Activated CD4-positive, alpha-beta T cell treated with anti-CD3 and anti-CD28 coated beads, Interleukin-2, amount 10 ng/mL, durations not matched to agents 24 days and 14 days (primary cell): ENCODE measurements around the gene RALA. TPM values are rescaled to one million over a fixed set of nuclear protein-coding genes. Genes with fewer than 3 reads are reported as not detected.
A peak's percentile ranks its signal among the peaks of the same experiment; 100 is the strongest.

Experiments
- DNase-seq: peaks from one replicate; pipeline ENCODE4 v3.0.0; 2022
- H3K27ac Mint-ChIP-seq: one replicate; pipeline ENCODE4 v1.8.0; 2022; ENCODE audit warnings: mild to moderate bottlenecking, mixed read lengths
- H3K27me3 Mint-ChIP-seq: one replicate; pipeline ENCODE4 v1.8.0; 2022; ENCODE audit warnings: mixed read lengths
- H3K36me3 Mint-ChIP-seq: one replicate; pipeline ENCODE4 v1.8.0; 2022; ENCODE audit warnings: low read depth, mild to moderate bottlenecking, mixed read lengths
- H3K4me1 Mint-ChIP-seq: one replicate; pipeline ENCODE4 v1.8.0; 2021; ENCODE audit warnings: mixed read lengths
- H3K4me3 Mint-ChIP-seq: one replicate; pipeline ENCODE4 v1.8.0; 2022; ENCODE audit warnings: mild to moderate bottlenecking, moderate library complexity, mixed read lengths
- H3K9me3 Mint-ChIP-seq: one replicate; pipeline ENCODE4 v1.8.0; 2021; ENCODE audit warnings: mixed read lengths
- intact Hi-C: fragments of 100-400 bp; cut with micrococcal nuclease; formaldehyde crosslinking; loops from one replicate; pipeline ENCODE4 v1.15.1; 2023
- total RNA-seq: library from RNA; stranded (reverse); gene quantifications from 2 replicates; pipeline ENCODE4 v1.2.3, GENCODE V29; 2022

RALA gene
- total RNA-seq, 1 donor from 2014 or later = 37.0 TPM

DNA sequence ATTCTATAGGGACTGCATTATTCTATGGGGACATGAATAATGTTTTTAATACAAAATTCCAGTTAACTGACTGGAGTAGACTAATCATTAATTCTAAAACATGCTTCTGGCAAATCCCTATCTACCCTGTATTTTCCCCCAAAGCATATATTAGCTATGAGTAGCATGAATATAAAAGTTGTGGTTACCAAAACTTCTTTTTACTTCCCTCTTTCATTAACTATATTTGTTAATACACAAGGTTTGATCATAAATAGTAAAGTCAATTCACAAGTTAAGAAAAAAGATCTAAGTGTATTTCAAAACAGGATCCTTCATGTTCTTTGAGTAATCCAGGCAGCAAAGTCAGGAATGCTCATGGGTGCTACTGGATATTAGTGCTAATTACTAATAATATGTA is 2.9 kb upstream of the RALA start:
- H3K36me3 Mint-ChIP-seq = peaks cover 14% of the 10 kb centered on the region
- no peak overlapping the region for H3K27ac Mint-ChIP-seq
- peaks cover 15% of the 10 kb centered on the region for H3K27me3 Mint-ChIP-seq
- intact Hi-C loops = loop anchor here (5.0 to 10.0 kb wide), 2 partner anchors 74 to 512 kb away; partner anchors contain the start of gene MPLKIP
- H3K4me3 Mint-ChIP-seq = no peak overlapping the region
- peaks cover 3% of the 10 kb centered on the region for H3K9me3 Mint-ChIP-seq
- DNase-seq = no peak
- H3K4me1 Mint-ChIP-seq = peaks cover 22% of the 10 kb centered on the region

DNA sequence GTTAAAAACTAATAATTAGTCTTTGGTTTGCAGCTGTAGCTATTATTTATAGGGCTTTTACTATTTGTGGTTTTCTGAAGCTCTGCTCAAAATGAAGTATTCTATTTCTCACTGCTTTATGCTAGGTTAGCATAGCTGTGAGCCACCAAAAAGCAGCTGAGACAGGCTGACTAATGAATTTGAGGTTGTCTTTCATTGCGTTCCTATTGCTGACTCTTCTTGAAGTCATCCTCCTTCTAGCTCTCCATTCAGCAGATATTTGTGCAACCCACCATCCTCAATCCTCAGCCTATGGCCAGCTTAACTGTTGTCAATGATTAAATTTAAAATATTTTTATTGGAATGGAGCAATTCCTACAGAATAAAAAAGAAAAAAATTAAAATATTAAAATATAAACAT is 2.1 kb upstream of the RALA start:
- H3K27me3 Mint-ChIP-seq = peaks cover 7% of the 10 kb centered on the region
- peaks cover 25% of the 10 kb centered on the region for H3K4me1 Mint-ChIP-seq
- no peaks in the 10 kb centered on the region for H3K9me3 Mint-ChIP-seq
- H3K4me3 Mint-ChIP-seq = no peak overlapping the region
- no peak overlapping the region for H3K27ac Mint-ChIP-seq
- no peak for DNase-seq
- H3K36me3 Mint-ChIP-seq = peaks cover 14% of the 10 kb centered on the region
- intact Hi-C loops = loop anchor here (5.0 to 10.0 kb wide), 2 partner anchors 74 to 511 kb away; partner anchors contain the start of gene MPLKIP

DNA sequence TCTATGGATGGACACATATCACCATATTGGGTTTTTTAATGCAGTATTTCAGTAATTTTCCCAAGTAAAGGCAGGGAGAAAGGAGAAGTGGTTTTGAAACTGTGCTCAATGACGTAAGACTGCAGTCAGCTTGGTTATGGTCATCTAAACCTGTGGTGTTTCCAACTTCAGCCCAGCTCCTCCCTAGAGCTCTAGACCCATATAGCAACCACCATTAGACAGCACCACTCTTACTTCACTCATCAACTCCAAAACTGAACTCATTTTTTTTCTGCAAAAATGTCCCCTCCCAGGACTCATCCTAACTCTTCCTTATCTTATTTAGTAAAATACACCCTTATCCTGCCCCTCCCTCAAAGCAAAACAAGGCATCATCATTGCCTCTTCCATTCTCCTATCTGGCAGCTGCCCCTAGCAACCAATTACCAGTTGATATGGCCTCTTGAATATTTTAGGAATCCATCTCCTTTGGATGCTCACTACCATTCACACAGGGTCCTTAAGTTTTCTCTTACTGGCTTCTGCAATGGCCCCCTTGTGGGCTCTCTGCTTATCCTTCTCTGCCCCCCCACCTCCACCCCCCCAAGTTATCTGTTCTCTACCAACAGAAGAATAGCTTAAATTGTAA is 1.5 kb upstream of the RALA start:
- Mint-ChIP-seq H3K9me3 (no peaks in the 10 kb centered on the region), H3K36me3 (peaks cover 14% of the 10 kb centered on the region), H3K4me1 (peaks cover 29% of the 10 kb centered on the region), H3K27me3 (peaks cover 3% of the 10 kb centered on the region), H3K27ac (peak overlapping the region; percentile 93), H3K4me3 (peak overlapping the region; percentile 99)
- no peak for DNase-seq
- intact Hi-C loops = loop anchor here (2.0 to 10.0 kb wide), 3 partner anchors 55 to 510 kb away; partner anchors contain the start of genes MPLKIP and YAE1

DNA sequence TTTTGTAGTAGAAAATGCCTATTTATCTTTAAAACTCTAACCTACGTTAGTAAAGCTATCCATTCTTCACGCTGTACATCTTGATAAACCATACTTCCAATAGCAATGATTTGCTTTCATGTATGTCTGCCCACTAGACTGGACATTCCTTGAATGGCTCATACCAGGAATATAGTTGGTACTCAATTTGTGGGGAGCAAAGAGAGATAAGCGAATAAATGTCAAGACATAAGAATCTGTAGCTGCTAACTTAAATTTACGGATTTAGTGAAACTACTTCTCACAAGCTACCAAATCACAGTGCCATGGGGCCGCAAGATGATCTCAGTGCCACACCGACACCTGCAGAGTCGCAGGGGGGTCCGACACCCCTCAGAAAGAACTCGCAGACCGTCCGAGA is 763 bp upstream of the RALA start:
- Mint-ChIP-seq H3K36me3 (peaks cover 14% of the 10 kb centered on the region), H3K27ac (peak overlapping the region; percentile 93), H3K27me3 (peaks cover 2% of the 10 kb centered on the region), H3K4me1 (peaks cover 29% of the 10 kb centered on the region), H3K9me3 (no peaks in the 10 kb centered on the region), H3K4me3 (peak overlapping the region; percentile 99)
- intact Hi-C loops = loop anchor here (1.0 to 10.0 kb wide), 6 partner anchors 33 to 510 kb away; partner anchors contain the start of genes MPLKIP and YAE1
- DNase-seq = no peak

DNA sequence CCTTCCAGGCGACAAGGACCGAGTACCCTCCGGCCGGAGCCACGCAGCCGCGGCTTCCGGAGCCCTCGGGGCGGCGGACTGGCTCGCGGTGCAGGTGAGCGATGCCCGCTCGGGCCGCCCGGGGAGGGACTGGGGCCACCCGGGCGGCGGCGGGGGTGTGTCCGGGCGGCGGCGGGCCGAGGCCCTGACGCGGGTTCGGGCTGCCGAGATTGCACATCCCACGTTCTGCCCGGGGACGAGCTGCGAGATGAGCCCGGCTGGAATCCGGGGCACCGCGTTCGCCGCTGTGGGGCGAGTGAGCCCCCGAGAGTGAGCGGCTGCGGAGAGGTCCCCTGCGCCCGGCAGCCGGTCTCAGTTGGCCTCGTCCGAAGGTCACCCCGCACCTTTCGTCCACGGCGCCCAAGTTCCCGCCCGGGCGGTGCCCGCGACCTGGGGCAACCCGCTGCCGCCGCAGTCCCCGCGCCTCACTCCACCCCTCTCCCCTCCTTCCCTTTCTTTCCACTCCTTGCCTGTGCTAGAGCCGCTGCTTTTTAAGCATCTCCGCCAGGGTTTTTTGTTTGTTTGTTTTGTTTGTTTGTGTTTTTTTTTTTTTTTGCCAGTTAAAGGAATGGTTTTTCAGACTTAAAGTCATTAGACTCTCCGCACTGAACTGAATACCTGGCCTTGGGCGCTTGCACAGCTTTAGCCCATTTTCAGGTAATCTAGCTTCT is 515 bp downstream of the RALA start:
- peaks cover 36% of the 10 kb centered on the region for H3K4me1 Mint-ChIP-seq
- H3K27ac Mint-ChIP-seq = peak overlapping the region; percentile 95
- H3K27me3 Mint-ChIP-seq = no peaks in the 10 kb centered on the region
- no peaks in the 10 kb centered on the region for H3K9me3 Mint-ChIP-seq
- DNase-seq = no peak
- peaks cover 19% of the 10 kb centered on the region for H3K36me3 Mint-ChIP-seq
- intact Hi-C loops = loop anchor here (1.0 to 10.0 kb wide), 6 partner anchors 35 to 508 kb away; partner anchors contain the start of genes MPLKIP and YAE1
- peak overlapping the region; percentile 99 for H3K4me3 Mint-ChIP-seq

DNA sequence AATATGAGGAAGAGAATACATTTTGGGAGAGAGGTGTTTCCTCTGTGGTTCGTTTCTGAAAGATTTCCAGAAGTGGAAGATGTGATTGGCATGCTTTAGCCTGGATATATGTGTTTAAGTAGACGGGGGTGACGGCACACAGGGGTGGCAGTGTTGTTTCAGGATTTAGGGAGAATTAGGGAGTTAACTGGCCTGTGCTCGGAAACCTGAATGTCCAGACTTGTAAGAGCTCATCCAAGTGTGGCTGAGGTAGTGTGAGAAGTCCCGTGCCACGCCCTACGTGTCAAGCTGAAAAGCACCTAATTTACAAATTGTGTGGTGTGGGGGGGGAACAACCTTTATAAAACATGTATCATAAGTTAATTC is 1.1 kb downstream of the RALA start:
- H3K4me3 Mint-ChIP-seq = peak overlapping the region; percentile 99
- peaks cover 21% of the 10 kb centered on the region for H3K36me3 Mint-ChIP-seq
- no peaks in the 10 kb centered on the region for H3K27me3 Mint-ChIP-seq
- H3K4me1 Mint-ChIP-seq = peaks cover 36% of the 10 kb centered on the region
- peak overlapping the region; percentile 95 for H3K27ac Mint-ChIP-seq
- no peaks in the 10 kb centered on the region for H3K9me3 Mint-ChIP-seq
- DNase-seq = no peak
- intact Hi-C loops = loop anchor here (5.0 to 10.0 kb wide), 2 partner anchors 70 to 508 kb away; partner anchors contain the start of gene MPLKIP

DNA sequence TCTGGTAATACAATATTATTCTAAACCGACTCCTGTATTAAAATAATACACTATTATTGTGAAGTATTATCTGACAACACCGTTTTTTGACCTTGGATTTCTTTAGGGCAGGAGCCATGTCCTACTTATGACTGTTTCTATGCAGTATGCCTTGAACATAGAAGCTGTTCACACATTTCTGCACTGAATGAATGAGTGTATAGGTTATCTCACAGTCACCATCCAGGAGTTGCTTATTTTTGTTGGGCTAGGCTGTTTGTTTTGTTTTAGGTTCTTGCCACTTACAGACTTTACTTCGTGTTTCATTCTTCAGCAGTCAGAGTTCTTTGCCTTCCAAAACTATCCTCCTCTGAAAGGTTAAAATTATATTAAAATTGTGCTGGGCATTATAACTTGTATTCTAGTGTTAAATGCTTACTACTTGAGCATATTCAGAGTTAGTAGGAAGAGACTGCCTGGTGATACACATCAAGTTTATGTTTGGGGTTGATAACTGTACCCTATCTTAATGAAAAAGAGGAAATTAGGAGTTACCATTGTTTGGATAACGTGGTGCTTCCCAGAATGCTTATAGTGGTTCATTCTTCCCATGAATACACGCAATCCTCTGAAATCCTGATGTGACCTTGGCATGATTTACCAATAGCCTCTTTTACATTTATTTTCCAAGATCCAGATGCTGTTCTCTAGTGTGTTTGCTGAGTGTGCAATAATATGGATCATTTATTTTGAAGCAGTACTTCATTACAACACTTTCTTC is 1.7 kb downstream of the RALA start:
- H3K9me3 Mint-ChIP-seq = no peaks in the 10 kb centered on the region
- peak overlapping the region; percentile 99 for H3K4me3 Mint-ChIP-seq
- intact Hi-C loops = loop anchor here (5.0 to 10.0 kb wide), 2 partner anchors 70 to 507 kb away; partner anchors contain the start of gene MPLKIP
- H3K27ac Mint-ChIP-seq = no peak overlapping the region
- H3K36me3 Mint-ChIP-seq = peaks cover 24% of the 10 kb centered on the region
- no peaks in the 10 kb centered on the region for H3K27me3 Mint-ChIP-seq
- no peak for DNase-seq
- peaks cover 36% of the 10 kb centered on the region for H3K4me1 Mint-ChIP-seq

DNA sequence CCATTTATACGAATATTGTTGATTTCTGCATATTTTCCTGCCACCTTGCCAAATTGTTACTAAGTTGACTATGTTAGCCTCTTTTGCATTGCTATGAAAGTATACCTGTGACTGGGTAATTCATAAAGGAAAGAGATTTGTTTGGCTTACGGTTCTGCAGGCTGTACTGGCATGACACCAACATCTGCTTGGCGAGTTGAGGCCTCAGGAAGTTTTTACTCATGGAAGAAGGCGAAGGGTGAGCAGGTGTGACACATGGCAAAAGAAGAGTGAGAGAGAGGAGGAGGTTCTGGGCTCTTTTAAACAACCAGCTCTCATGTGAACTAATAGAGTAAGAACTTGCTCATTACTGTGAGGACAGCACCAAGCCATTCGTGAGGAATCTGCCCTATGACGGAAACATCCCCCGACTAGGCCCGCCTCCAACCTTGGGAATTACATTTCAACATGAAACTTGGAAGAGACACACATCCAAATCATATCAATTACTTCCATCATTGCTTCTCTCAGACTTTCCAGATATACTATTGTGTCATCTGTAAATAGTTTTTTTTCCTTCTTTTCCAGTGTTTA is 8.4 kb downstream of the RALA start:
- intact Hi-C loops = no loop called here

DNA sequence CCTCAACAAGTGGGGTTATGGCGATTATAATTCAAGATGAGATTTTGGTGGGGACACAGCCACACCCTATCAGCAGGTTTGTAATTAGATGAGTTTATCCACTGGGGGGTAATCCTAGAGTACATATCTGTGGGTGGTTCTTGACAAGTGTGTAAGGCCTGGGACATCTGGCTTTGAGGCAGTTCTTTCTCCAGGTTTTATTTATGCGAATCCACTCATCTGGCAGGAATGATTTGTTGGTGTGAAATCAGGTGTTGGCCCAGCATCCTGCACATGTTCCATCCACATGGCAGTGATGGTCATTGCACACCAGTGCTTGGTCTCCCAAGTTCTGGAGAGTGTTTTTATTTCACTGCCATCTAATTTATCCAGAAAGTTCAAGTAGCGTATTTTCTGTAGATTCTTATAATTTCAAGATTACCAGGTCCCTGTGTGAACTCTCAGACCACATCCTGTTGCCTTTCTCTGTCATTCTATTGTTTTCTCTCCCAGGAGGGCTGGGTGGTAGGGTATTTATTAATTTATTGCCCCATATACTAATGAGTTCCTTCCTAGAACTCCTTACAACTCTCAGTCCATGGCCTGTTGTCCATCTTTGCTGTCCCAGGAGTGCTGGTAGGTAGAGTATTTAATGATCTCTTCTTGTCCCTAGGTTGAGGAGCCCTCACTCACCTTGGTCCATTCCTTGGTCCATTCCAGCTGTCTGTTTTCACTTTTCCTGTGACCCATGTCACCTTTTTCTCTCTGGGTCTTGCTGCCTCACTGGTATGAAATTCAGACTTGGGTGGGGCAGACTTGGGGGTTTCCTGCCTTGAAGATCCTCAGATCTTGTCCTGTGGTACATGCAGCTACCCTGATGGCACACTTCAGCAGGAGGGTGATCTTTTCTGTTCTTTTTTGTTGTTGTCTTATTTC is 10.4 kb downstream of the RALA start:
- peaks cover 56% of the 10 kb centered on the region for H3K4me1 Mint-ChIP-seq
- H3K4me3 Mint-ChIP-seq = peak overlapping the region; percentile 58
- DNase-seq = peak; percentile 72
- peaks cover 14% of the 10 kb centered on the region for H3K9me3 Mint-ChIP-seq
- peaks cover 65% of the 10 kb centered on the region for H3K36me3 Mint-ChIP-seq
- no peaks in the 10 kb centered on the region for H3K27me3 Mint-ChIP-seq
- intact Hi-C loops = no loop called here
- H3K27ac Mint-ChIP-seq = peak overlapping the region; percentile 77

More for the DNA sequence above, 8.4 kb downstream of the RALA start:
- Mint-ChIP-seq H3K4me3 (no peak overlapping the region), H3K27me3 (no peaks in the 10 kb centered on the region), H3K9me3 (peaks cover 14% of the 10 kb centered on the region), H3K27ac (no peak overlapping the region), H3K4me1 (peaks cover 52% of the 10 kb centered on the region), H3K36me3 (peaks cover 58% of the 10 kb centered on the region)
- no peak for DNase-seq

DNA sequence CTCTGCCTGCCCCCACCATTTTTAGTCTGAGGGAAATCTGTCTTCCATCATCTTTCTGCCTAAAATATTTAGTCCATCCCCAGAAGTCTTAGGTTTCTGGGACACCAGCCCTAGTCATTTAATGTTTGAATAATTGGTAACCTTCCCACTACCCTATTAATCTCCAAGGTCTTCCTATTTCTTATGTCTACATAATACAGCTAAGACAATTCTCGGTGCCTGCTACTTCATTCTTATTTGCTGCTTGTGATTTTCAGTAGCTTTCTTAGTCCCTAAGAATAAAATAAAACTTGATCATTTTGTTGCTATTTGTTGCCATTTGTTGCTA is 11.1 kb downstream of the RALA start:
- intact Hi-C loops = no loop called here
- Mint-ChIP-seq H3K27me3 (no peaks in the 10 kb centered on the region), H3K4me1 (peaks cover 59% of the 10 kb centered on the region), H3K36me3 (peaks cover 65% of the 10 kb centered on the region), H3K9me3 (peaks cover 14% of the 10 kb centered on the region), H3K4me3 (peak overlapping the region; percentile 58), H3K27ac (peak overlapping the region; percentile 77)
- DNase-seq = no peak

DNA sequence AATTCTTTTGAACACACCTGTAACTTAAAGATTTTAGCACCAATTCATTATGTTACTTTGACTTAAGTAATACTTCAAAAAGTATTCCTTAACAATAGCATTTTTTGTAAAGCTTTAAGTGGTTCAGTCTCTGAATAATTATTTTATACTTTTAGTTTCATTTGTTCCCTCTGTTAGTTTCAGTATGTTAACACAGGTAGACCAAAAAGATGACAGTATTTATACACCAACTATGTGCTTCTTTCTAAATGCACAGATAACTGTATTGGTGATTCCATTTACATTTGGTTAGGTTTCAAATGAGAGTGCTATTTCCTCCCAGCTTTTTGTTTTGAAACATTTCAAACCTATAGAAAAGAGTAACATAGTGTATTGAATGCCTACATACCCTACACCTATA is 14.0 kb downstream of the RALA start:
- intact Hi-C loops = no loop called here
- H3K27me3 Mint-ChIP-seq = no peaks in the 10 kb centered on the region
- peaks cover 17% of the 10 kb centered on the region for H3K9me3 Mint-ChIP-seq
- DNase-seq = no peak
- peaks cover 65% of the 10 kb centered on the region for H3K4me1 Mint-ChIP-seq
- H3K4me3 Mint-ChIP-seq = no peak overlapping the region
- no peak overlapping the region for H3K27ac Mint-ChIP-seq
- H3K36me3 Mint-ChIP-seq = peaks cover 54% of the 10 kb centered on the region

DNA sequence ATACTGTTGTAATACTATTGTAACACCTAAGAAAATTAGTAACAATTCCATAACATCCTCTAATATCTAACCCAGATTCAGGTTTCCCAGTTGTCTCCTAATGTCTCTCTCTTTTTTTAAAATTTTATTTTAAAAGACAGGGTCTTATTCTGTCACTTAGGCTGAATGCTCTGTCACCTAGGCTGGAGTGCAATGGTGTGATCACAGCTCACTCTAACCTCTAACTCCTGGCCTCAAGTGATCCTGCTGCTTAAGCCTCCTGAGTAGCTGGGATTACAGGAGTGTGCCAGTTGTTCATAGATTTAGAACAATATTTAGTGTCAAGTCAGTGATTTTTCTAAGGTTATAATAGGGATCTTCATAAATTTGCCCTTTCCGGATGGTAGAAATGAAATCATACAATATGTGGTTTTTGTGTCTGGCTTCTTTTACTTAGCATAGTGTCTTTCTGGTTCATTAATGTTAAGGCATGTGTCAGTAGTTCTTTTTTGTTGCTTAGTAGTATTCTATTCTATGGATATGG is 14.7 kb downstream of the RALA start:
- peaks cover 16% of the 10 kb centered on the region for H3K9me3 Mint-ChIP-seq
- no peaks in the 10 kb centered on the region for H3K27me3 Mint-ChIP-seq
- H3K36me3 Mint-ChIP-seq = peaks cover 52% of the 10 kb centered on the region
- intact Hi-C loops = no loop called here
- H3K27ac Mint-ChIP-seq = no peak overlapping the region
- peaks cover 61% of the 10 kb centered on the region for H3K4me1 Mint-ChIP-seq
- DNase-seq = no peak
- H3K4me3 Mint-ChIP-seq = no peak overlapping the region
